CD14-positive monocyte (primary cell): ENCODE measurements around the gene FAM149B1. TPM values are rescaled to one million over a fixed set of nuclear protein-coding genes. Genes with fewer than 3 reads are reported as not detected.

Source experiments
- DNase-seq, 3 donors: peaks; one replicate each; pipeline ENCODE4 v3.0.0-alpha.2; 2011 to 2022
- H2AFZ ChIP-seq: 2 replicates; pipeline ENCODE4 v1.6.0; 2012; ENCODE audit warnings: mild to moderate bottlenecking, low read depth, low read length, inconsistent platforms; ENCODE audit not compliant: insufficient read depth, poor library complexity, severe bottlenecking
- H3K27ac ChIP-seq, 2 donors: 1 replicate in 1 of 2; 2 replicates in 1 of 2; pipeline ENCODE4 v1.5.1; 2012 to 2013; ENCODE audit warnings: low read length in 2 of 2, control low read depth in 1 of 2, inconsistent platforms in 1 of 2, low read depth in 1 of 2, mild to moderate bottlenecking in 1 of 2
- H3K27me3 ChIP-seq, 2 donors: one replicate each; pipeline versions ENCODE4 v1.6.0 to v1.6.1; 2011 to 2013; ENCODE audit warnings: low read length in 2 of 2; ENCODE audit not compliant: control insufficient read depth in 2 of 2, insufficient read depth in 2 of 2
- H3K36me3 ChIP-seq, 2 donors: replicated peaks in 1 of 2; 1 replicate in 1 of 2; 2 replicates in 1 of 2; pipeline versions ENCODE4 v1.5.1 to v1.6.1; 2012 to 2013; ENCODE audit warnings: low read length in 2 of 2, control low read depth in 1 of 2, inconsistent platforms in 1 of 2, mild to moderate bottlenecking in 1 of 2; ENCODE audit not compliant: insufficient read depth in 2 of 2, control insufficient read depth in 1 of 2
- H3K4me1 ChIP-seq, 2 donors: 1 replicate in 1 of 2; 2 replicates in 1 of 2; pipeline versions ENCODE4 v1.5.1 to v1.6.1; 2012 to 2013; ENCODE audit warnings: low read length in 2 of 2, control low read depth in 1 of 2, inconsistent platforms in 1 of 2, mild to moderate bottlenecking in 1 of 2, moderate library complexity in 1 of 2; ENCODE audit not compliant: insufficient read depth in 2 of 2, control insufficient read depth in 1 of 2
- H3K4me2 ChIP-seq: replicated peaks from 2 replicates; pipeline ENCODE3; 2012; ENCODE audit warnings: low read length, moderate library complexity, mild to moderate bottlenecking; ENCODE audit not compliant: poor library complexity, severe bottlenecking; ENCODE audit errors: extremely low read depth
- H3K4me3 ChIP-seq, 3 experiments: fragments of 200-600 bp in 1 of 3; sonication (generic) in 1 of 3; replicated peaks in 1 of 3; 1 replicate in 2 of 3; 2 replicates in 1 of 3; pipeline ENCODE4 v1.5.1; 2011 to 2013; ENCODE audit warnings: low read length in 3 of 3, mild to moderate bottlenecking in 3 of 3, control low read depth in 2 of 3, low read depth in 2 of 3, inconsistent platforms in 1 of 3, moderate library complexity in 1 of 3
- H3K79me2 ChIP-seq: 2 replicates; pipeline ENCODE4 v1.6.0; 2012; ENCODE audit warnings: mild to moderate bottlenecking, control low read depth, inconsistent platforms, low read length, moderate library complexity; ENCODE audit not compliant: insufficient read depth
- H3K9ac ChIP-seq: 2 replicates; pipeline ENCODE4 v1.6.0; 2017; ENCODE audit warnings: low read length, mild to moderate bottlenecking; ENCODE audit not compliant: insufficient read depth, poor library complexity, severe bottlenecking
- H3K9me3 ChIP-seq, 2 donors: replicated peaks in 1 of 2; 1 replicate in 1 of 2; 2 replicates in 1 of 2; pipeline versions ENCODE4 v1.5.1 to v1.6.1; 2012 to 2013; ENCODE audit warnings: low read length in 2 of 2, control low read depth in 1 of 2; ENCODE audit not compliant: control insufficient read depth in 1 of 2, insufficient read depth in 1 of 2
- H4K20me1 ChIP-seq: 2 replicates; pipeline ENCODE4 v1.6.0; 2012; ENCODE audit warnings: mild to moderate bottlenecking, low read length, control low read depth, moderate library complexity; ENCODE audit not compliant: insufficient read depth
- H3K27ac Mint-ChIP-seq, 7 donors: one replicate each; pipeline ENCODE4 v1.8.0; 2020; ENCODE audit warnings: mild to moderate bottlenecking in 7 of 7, mixed read lengths in 7 of 7, moderate library complexity in 6 of 7, inconsistent platforms in 2 of 7
- H3K27me3 Mint-ChIP-seq, 3 donors: one replicate each; pipeline ENCODE4 v1.8.0; 2021 to 2022; ENCODE audit warnings: low read depth in 3 of 3, mild to moderate bottlenecking in 3 of 3, mixed read lengths in 3 of 3, moderate library complexity in 3 of 3, inconsistent platforms in 1 of 3
- H3K36me3 Mint-ChIP-seq, 2 donors: one replicate each; pipeline ENCODE4 v1.8.0; 2020; ENCODE audit warnings: mixed read lengths in 2 of 2, inconsistent platforms in 1 of 2, mild to moderate bottlenecking in 1 of 2
- H3K4me1 Mint-ChIP-seq: one replicate; pipeline ENCODE4 v1.8.0; 2020; ENCODE audit warnings: mild to moderate bottlenecking, mixed read lengths
- H3K4me3 Mint-ChIP-seq, 2 donors: one replicate each; pipeline ENCODE4 v1.8.0; 2020; ENCODE audit warnings: mild to moderate bottlenecking in 2 of 2, mixed read lengths in 2 of 2, moderate library complexity in 1 of 2
- H3K9me3 Mint-ChIP-seq, 7 donors: one replicate each; pipeline ENCODE4 v1.8.0; 2020 to 2022; ENCODE audit warnings: mixed read lengths in 7 of 7, mild to moderate bottlenecking in 6 of 7, moderate library complexity in 6 of 7, inconsistent platforms in 2 of 7
- CTCF ChIP-seq: fragments of 200-600 bp; IDR thresholded peaks from one replicate; pipeline ENCODE4 v1.8.0; 2022; ENCODE audit warnings: antibody characterized with exemption, mild to moderate bottlenecking
- WGBS: methylation state at CpG from one replicate; pipeline ENCODE4 v1.1.5; 2013; ENCODE audit warnings: missing lambda C conversion rate; ENCODE audit not compliant: insufficient coverage; 5-methylcytosine and 5-hydroxymethylcytosine counted together
- intact Hi-C, 2 donors: fragments of 100-400 bp; cut with micrococcal nuclease; formaldehyde crosslinking; loops; one replicate each; pipeline versions ENCODE4 v1.15.0 to v1.15.1; 2023
- polyA plus RNA-seq, 3 donors: library from polyadenylated mRNA; depleted of rRNA in 1 of 3; unstranded in 2 of 3; stranded (reverse) in 1 of 3; fragments of 300-500 nt in 2 of 3; fragments of >200 nt in 1 of 3; fragmentation: Illumina TruSeq in 2 of 3; gene quantifications; 1 replicate in 2 of 3; 2 replicates in 1 of 3; pipeline ENCODE4 v1.2.3, GENCODE V29; 2012 to 2021

FAM149B1 gene
- polyA plus RNA-seq, 3 donors: 2.6 to 19.3 (median 2.6) TPM

DNA sequence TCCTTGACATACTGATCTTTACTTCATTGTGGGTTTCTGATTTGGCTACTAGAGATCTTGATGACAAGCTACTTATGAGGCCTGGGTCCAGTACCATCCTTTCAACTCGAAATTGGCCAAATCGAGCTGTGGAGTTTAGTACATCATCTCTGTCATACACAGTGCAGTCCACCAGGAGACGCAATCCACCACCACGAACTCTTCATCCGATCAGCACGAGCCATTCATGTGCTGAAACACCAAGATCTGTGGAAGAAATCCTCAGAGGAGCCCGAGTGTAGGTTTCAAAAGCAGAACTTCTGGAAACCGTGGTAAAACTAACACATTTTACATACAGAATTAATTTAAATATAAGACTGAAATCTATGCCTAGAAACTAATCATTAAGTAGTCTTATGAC, 65.0 kb downstream of the FAM149B1 start:
- no peaks in the 10 kb centered on the region for H3K27me3 Mint-ChIP-seq
- peaks cover 32 to 61% of the 10 kb centered on the region in 2 donors for H3K36me3 Mint-ChIP-seq
- intact Hi-C loops: no loop called here
- no peak for DNase-seq
- Histone ChIP-seq H3K4me1 (peaks cover 26% of the 10 kb centered on the region in 2 donors), H3K27me3 (no peaks in the 10 kb centered on the region), H3K9ac (no peak overlapping the region), H3K27ac (no peak overlapping the region), H3K4me3 (no peak overlapping the region), H3K36me3 (peaks cover 26 to 66% of the 10 kb centered on the region in 2 donors), H3K4me2 (no peak overlapping the region), H2AFZ (no peak overlapping the region), H3K9me3 (no peaks in the 10 kb centered on the region), H4K20me1 (no peaks in the 10 kb centered on the region), H3K79me2 (no peaks in the 10 kb centered on the region)
- peaks cover 29% of the 10 kb centered on the region for H3K4me1 Mint-ChIP-seq
- no peak overlapping the region for H3K4me3 Mint-ChIP-seq
- no peak overlapping the region for H3K27ac Mint-ChIP-seq
- H3K9me3 Mint-ChIP-seq: no peaks in the 10 kb centered on the region
- 92% methylated on average over 4 of the region's 8 CpGs for WGBS
- TF ChIP-seq CTCF: peak; percentile 17

DNA sequence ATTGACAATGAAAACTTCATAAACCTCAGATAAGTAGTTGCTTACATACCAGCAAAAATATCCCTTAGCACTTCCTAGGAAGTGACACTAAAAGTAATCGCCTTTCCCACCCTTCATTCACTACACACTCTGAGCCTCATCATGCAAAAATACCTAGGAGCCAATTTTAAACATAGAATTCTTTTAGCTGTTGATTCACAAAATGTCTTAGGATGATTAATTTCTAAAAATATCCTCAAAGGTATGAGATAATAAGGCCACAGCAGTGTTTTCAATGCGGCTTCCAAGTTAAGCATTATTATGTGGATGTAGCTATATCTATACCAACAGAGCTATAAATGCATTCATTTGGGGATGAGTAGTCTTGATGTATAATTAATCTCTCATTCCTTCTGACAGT, 66.0 kb downstream of the FAM149B1 start:
- Mint-ChIP-seq H3K4me3 (no peak overlapping the region), H3K9me3 (no peaks in the 10 kb centered on the region), H3K36me3 (peaks cover 32 to 60% of the 10 kb centered on the region in 2 donors), H3K27ac (no peak overlapping the region), H3K27me3 (no peaks in the 10 kb centered on the region), H3K4me1 (peaks cover 19% of the 10 kb centered on the region)
- H3K9ac ChIP-seq: no peak overlapping the region
- H3K36me3 ChIP-seq: peaks cover 28 to 75% of the 10 kb centered on the region in 2 donors
- no peak overlapping the region for H2AFZ ChIP-seq
- H3K27ac ChIP-seq: no peak overlapping the region
- DNase-seq: no peak
- intact Hi-C loops: no loop called here
- no peaks in the 10 kb centered on the region for H4K20me1 ChIP-seq
- no peaks in the 10 kb centered on the region for H3K27me3 ChIP-seq
- H3K9me3 ChIP-seq: no peaks in the 10 kb centered on the region
- H3K4me2 ChIP-seq: no peak overlapping the region
- TF ChIP-seq CTCF: no peak
- H3K4me3 ChIP-seq: no peak overlapping the region
- H3K4me1 ChIP-seq: peaks cover 16% of the 10 kb centered on the region in 2 donors
- no CpG with 5 or more reads among the region's 2 CpGs for WGBS
- no peaks in the 10 kb centered on the region for H3K79me2 ChIP-seq
